GM12878 (cell line): ENCODE data around the gene GAPT. TPM values are rescaled to one million over a fixed set of nuclear protein-coding genes. Genes with fewer than 3 reads are reported as not detected.

ENCODE experiments used
- ATAC-seq: fragments of 200-7000 bp; cut with Tn5 transposase; 3 replicates; pipeline ENCODE4 v1.9.1; 2020; ENCODE audit warnings: mild to moderate bottlenecking, moderate library complexity
- BruUV-seq: library from RNA; stranded (reverse); fragments of 400-500 nt; replicated peaks from 2 replicates; lab custom pipeline; 2021; lab: Mats Ljungman, UMichigan
- CTCF ChIA-PET: fragments of 300-600 bp; sonication (Branson Sonifier 250); formaldehyde crosslinking; extraction: SDS; loops from one replicate; lab custom pipeline; 2021; ENCODE audit warnings: inconsistent platforms; lab: Yijun Ruan, JAX
- POLR2A ChIA-PET: fragments of 350-600 bp; formaldehyde crosslinking; extraction: SDS; loops from one replicate; lab custom pipeline; 2021; ENCODE audit warnings: inconsistent platforms; lab: Charles Lee
- RAD21 ChIA-PET: fragments of 300-600 bp; sonication (Branson Sonifier 250); formaldehyde crosslinking; loops from one replicate; lab custom pipeline; 2023; ENCODE audit warnings: antibody characterized with exemption; ENCODE audit not compliant: unreplicated experiment; lab: Charles Lee
- SMC1A ChIA-PET: fragments of 300-600 bp; sonication (Branson Sonifier 250); formaldehyde crosslinking; loops from one replicate; lab custom pipeline; 2023; ENCODE audit not compliant: unreplicated experiment, uncharacterized antibody; lab: Charles Lee
- DNase-seq: peaks from one replicate; pipeline ENCODE4 v3.0.0-alpha.2; 2011; ENCODE audit warnings: low read depth, low spot score
- FAIRE-seq: peaks from 3 replicates; lab custom pipeline; 2011; peaks lifted over from hg19 to GRCh38; lab: Jason Lieb, UNC
- H2AFZ ChIP-seq: 2 replicates; pipeline ENCODE4 v1.6.0; 2011; ENCODE audit warnings: low read depth, low read length, control low read depth; ENCODE audit not compliant: control insufficient read depth
- H3K27ac ChIP-seq: 2 replicates; pipeline ENCODE4 v1.5.1; 2011; ENCODE audit warnings: control low read depth; ENCODE audit not compliant: control insufficient read depth, insufficient read depth
- H3K27me3 ChIP-seq, 2 experiments: replicated peaks in 1 of 2; 2 replicates each; pipeline versions ENCODE4 v1.6.0 to v1.6.1; 2011; ENCODE audit warnings: low read length in 1 of 2; ENCODE audit not compliant: control insufficient read depth in 2 of 2, insufficient read depth in 2 of 2
- H3K36me3 ChIP-seq, 2 experiments: 2 replicates each; pipeline ENCODE4 v1.5.1; 2011; ENCODE audit warnings: low read length in 1 of 2; ENCODE audit not compliant: control insufficient read depth in 2 of 2, insufficient read depth in 2 of 2
- H3K4me1 ChIP-seq: 2 replicates; pipeline ENCODE4 v1.6.1; 2011; ENCODE audit warnings: mild to moderate bottlenecking, low read length, moderate library complexity, mixed read lengths; ENCODE audit not compliant: control insufficient read depth, insufficient read depth
- H3K4me2 ChIP-seq: 2 replicates; pipeline ENCODE4 v1.6.0; 2011; ENCODE audit warnings: control low read depth; ENCODE audit not compliant: control insufficient read depth, insufficient read depth
- H3K4me3 ChIP-seq: fragments of 200-600 bp; sonication (generic); 2 replicates; pipeline ENCODE4 v1.5.1; 2016
- H3K79me2 ChIP-seq: 2 replicates; pipeline ENCODE4 v1.6.0; 2011; ENCODE audit warnings: low read length; ENCODE audit not compliant: control insufficient read depth, insufficient read depth
- H3K9ac ChIP-seq: 2 replicates; pipeline ENCODE4 v1.8.0; 2011; ENCODE audit warnings: low read length, control low read depth, mixed read lengths; ENCODE audit not compliant: control insufficient read depth, insufficient read depth
- H3K9me3 ChIP-seq: replicated peaks from 3 replicates; pipeline ENCODE4 v1.5.1; 2011; ENCODE audit warnings: mild to moderate bottlenecking, low read length; ENCODE audit not compliant: control insufficient read depth, insufficient read depth
- H4K20me1 ChIP-seq: 2 replicates; pipeline ENCODE4 v1.6.0; 2011; ENCODE audit not compliant: control insufficient read depth, insufficient read depth
- BMI1 ChIP-seq: fragments of 450-650 bp; IDR thresholded peaks from 2 replicates; pipeline ENCODE4 v1.6.1; 2016; ENCODE audit warnings: mild to moderate bottlenecking, moderate library complexity, borderline replicate concordance
- JUNB ChIP-seq: IDR thresholded peaks from 2 replicates; pipeline ENCODE4 v1.6.1; 2016; ENCODE audit warnings: antibody characterized with exemption, mild to moderate bottlenecking
- KAT2A ChIP-seq: conservative IDR thresholded peaks from 2 replicates; pipeline ENCODE4 v1.6.1; 2011; ENCODE audit warnings: low read depth, low read length; ENCODE audit not compliant: control insufficient read depth
- NFYA ChIP-seq: IDR thresholded peaks from 2 replicates; pipeline ENCODE4 v1.6.1; 2011; ENCODE audit warnings: low read depth, mild to moderate bottlenecking, low read length, improper control_type of control experiment, borderline replicate concordance
- RAD51 ChIP-seq: fragments of 450-650 bp; IDR thresholded peaks from 2 replicates; pipeline ENCODE4 v1.6.1; 2016; ENCODE audit warnings: moderate library complexity, mild to moderate bottlenecking, inconsistent platforms
- RUNX3 ChIP-seq: IDR thresholded peaks from 2 replicates; pipeline ENCODE4 v1.6.1; 2012; ENCODE audit warnings: low read length, inconsistent platforms
- STAT1 ChIP-seq: fragments of 450-650 bp; conservative IDR thresholded peaks from 2 replicates; pipeline ENCODE4 v1.6.1; 2014; ENCODE audit warnings: antibody characterized with exemption, mild to moderate bottlenecking
- STAT3 ChIP-seq: IDR thresholded peaks from 2 replicates; pipeline ENCODE4 v1.6.1; 2011; ENCODE audit warnings: low read depth, low read length, improper control_type of control experiment
- SUPT20H ChIP-seq: IDR thresholded peaks from 2 replicates; pipeline ENCODE4 v1.6.1; 2011; ENCODE audit warnings: low read depth, mild to moderate bottlenecking, low read length, moderate library complexity, borderline replicate concordance; ENCODE audit not compliant: control insufficient read depth
- TCF12 ChIP-seq: IDR thresholded peaks from 2 replicates; pipeline ENCODE4 v1.6.1; 2011; ENCODE audit warnings: low read depth, mild to moderate bottlenecking, low read length
- ZBTB40 ChIP-seq: fragments of 450-650 bp; IDR thresholded peaks from 2 replicates; pipeline ENCODE4 v1.6.1; 2016; ENCODE audit warnings: mild to moderate bottlenecking, moderate library complexity, borderline replicate concordance
- in situ Hi-C: fragments of 300-500 bp; cut with MboI; formaldehyde crosslinking; loops from 9 replicates; pipeline ENCODE4 v1.14.3; 2018; ENCODE audit warnings: mixed read lengths
- intact Hi-C: fragments of 100-400 bp; cut with micrococcal nuclease; formaldehyde crosslinking; loops from one replicate; pipeline ENCODE4 v1.14.2; 2022; ENCODE audit not compliant: unreplicated experiment
- polyA plus RNA-seq, 11 experiments: library from polyadenylated mRNA; depleted of rRNA in 4 of 11; unstranded in 6 of 11; stranded (reverse) in 5 of 11; fragments of >200 nt; fragmentation: Nextera tagmentation in 4 of 11; fragmentation: Illumina TruSeq in 1 of 11; extraction: Ambion mirVana in 4 of 11; extraction: Trizol in 1 of 11; gene quantifications; 1 replicate in 1 of 11; 2 replicates in 10 of 11; pipeline versions ENCODE4 v1.2.1 to v1.2.3, GENCODE V29; 2011 to 2016; ENCODE audit warnings: inconsistent platforms in 2 of 11, missing spikeins in 2 of 11, low read depth in 1 of 11
- total RNA-seq, 4 experiments: library from RNA; depleted of rRNA in 3 of 4; stranded (reverse); fragments of >200 nt in 3 of 4; fragmentation: Illumina TruSeq in 1 of 4; extraction: Trizol in 1 of 4; gene quantifications; 2 replicates each; pipeline versions ENCODE4 v1.2.1 to v1.2.3, GENCODE V29; 2013 to 2021

GAPT gene
- total and polyA plus RNA-seq, 10 of the 15 experiments (the other 5 are each of a cell fraction or from before 2014, with no cell fraction given) = 0.15 to 0.96 (median 0.57) TPM; not detected in 2

GRCh38 chr5:58523956-58524355 lies 32.7 kb downstream of the GAPT start:
- ChIA-PET SMC1A (interaction anchor here (0.8 to 1.5 kb wide), 4 partner anchors 9 to 324 kb away, joined by 3 to 5 read pairs (median 4); no protein-coding TSS in a partner anchor), RAD21 (no interaction called here), CTCF (no interaction called here), POLR2A (no interaction called here)
- no peaks in the 10 kb centered on the region for H3K4me1 ChIP-seq
- H2AFZ ChIP-seq = no peak overlapping the region
- intact Hi-C loops = loop anchor here (10.0 kb wide), 1 partner anchor 59 kb away; the partner anchor contains the start of gene PLK2
- FAIRE-seq (no peak), DNase-seq (no peak), ATAC-seq (no peak)
- H3K9ac ChIP-seq = no peak overlapping the region
- H3K27ac ChIP-seq = no peak overlapping the region
- no peaks in the 10 kb centered on the region for H3K27me3 ChIP-seq
- no TSS peak for BruUV-seq
- H3K36me3 ChIP-seq = no peaks in the 10 kb centered on the region
- in situ Hi-C loops = no loop called here
- H3K79me2 ChIP-seq = no peaks in the 10 kb centered on the region
- no peaks in the 10 kb centered on the region for H3K9me3 ChIP-seq
- H4K20me1 ChIP-seq = no peaks in the 10 kb centered on the region
- H3K4me3 ChIP-seq = no peak overlapping the region
- no peak overlapping the region for H3K4me2 ChIP-seq
- TF ChIP-seq RAD51 (no peak), BMI1 (no peak), KAT2A (no peak), RUNX3 (no peak), STAT1 (no peak), TCF12 (no peak), JUNB (no peak), STAT3 (no peak), ZBTB40 (no peak), NFYA (no peak), SUPT20H (no peak)
